Putamen (tissue), 1 donor: ENCODE data around the gene UNK.

ENCODE experiments used
- DNase-seq: peaks from one replicate; pipeline ENCODE4 v3.0.0-alpha.2; 2016; ENCODE audit warnings: low spot score

UNK gene

DNA sequence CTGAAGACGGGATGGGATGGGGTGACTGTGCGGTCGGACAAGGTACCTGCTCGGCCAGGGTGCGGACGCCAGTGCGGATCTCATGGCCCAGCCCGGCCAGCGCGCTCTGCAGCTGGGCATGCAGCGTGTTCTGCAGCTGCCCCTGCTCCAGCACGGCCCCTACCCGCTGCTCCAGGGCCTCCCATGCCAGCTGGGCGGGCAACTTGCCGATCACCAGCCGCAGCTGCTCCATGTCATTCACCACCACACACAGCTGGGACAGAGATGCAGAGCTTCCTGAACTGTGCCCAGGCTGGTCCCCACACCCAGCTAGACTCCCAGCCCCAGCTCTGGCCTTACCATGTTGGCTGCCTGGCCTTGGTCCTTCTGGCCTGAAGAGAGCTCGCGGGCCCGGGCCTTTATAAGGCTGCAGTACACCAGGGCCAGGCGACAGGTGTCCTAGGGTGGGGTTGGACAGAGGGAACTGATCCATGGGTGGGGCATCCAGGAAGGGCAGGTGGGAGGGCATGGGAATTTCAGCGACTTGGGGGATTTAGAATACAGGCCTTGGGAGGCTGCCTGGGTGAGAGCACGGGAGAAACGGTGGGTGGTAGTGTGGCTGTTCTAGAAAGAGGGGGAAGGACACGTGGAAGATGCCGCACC lies 49.8 kb downstream of the UNK start:
- DNase-seq = peak; percentile 64

DNA sequence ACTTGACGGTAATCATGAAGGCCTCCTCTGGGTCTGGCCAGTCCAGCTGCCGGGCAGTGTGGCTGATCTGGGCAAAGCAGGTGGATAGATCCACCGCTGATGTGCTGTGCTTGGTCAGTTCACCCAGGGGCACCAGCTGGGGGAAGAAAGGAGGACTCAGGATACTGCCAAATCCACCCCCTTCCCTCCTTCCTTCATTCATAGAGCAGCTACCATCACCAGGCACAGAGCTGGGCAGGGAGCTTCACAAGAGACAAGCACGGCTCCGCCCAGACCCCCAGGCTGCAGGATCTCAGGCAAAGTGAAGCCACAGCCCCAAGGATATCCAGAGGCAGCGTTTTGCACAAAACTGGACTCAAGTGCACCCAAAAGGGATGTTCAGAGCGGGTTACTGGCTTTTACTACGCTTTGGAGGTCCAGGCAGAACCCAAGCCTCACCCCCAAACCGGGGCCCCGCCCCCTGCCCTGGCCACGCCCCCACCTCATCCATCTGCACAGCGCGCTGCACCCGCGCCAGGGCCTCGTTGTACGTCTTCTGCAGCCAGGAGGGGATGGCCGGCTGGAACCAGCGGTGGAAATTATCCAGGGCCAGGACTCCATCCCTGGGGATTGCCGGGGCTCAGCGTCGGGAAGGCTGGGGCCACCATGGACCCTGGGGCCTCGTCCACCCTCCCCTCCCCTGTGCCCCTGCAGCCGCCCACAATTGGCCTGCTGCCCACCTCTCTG lies 50.5 kb downstream of the UNK start:
- DNase-seq = no peak

DNA sequence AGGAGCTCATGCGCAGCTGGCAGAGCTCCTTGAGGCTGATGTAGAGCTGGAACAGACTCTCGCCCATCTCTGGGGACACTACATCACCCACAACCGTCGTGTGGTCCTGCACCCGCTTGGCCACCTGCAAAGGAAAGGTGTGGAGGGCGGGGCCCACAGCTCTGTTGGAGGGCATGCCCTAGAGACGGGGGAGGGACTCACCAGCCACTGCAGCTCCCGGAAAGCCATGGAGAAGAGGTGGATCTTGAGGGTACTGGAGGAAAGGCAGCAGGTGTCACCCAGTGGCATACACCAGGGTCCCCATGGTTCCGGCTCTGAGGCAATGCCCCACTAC lies 51.0 kb downstream of the UNK start:
- DNase-seq = no peak

DNA sequence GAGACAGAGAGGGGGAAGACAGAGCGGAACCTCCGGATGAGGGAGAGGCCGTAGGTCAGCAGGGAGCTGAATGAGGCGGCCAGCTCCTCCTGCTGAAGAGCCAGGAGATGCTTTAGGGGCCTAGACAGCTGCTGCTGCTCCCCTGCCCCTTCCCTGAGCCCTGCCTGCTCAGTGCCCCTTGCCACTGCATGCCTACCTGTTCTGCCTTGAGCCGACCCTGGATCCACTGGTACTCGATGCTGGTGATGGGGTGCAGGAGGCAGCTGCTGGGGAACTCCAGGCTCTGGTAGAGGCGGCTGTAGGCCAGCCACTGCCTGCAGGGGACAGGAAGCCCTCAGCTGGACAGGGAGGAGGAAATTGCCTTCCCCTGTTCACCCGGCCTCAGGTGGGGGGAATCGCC lies 52.0 kb downstream of the UNK start:
- no peak for DNase-seq

DNA sequence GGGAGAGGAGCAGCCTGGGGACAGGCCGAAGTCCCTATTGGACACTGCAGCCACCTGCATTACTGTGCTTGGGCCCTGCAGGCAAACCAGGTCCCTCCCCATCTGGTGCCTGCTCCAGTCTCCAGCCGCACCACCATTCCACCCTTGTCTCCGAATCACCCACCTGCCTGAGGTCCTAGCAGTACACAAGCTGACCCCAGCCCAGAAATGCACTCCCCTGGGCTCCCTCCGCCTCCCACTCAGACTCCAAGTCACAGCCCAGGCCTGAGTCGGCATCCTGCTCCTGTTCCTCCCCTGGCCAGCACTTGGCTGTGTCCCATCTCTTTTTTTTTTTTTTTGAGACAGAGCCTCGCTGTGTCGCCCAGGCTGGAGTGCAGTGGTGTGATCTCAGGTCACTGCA lies 53.3 kb downstream of the UNK start:
- DNase-seq = no peak

DNA sequence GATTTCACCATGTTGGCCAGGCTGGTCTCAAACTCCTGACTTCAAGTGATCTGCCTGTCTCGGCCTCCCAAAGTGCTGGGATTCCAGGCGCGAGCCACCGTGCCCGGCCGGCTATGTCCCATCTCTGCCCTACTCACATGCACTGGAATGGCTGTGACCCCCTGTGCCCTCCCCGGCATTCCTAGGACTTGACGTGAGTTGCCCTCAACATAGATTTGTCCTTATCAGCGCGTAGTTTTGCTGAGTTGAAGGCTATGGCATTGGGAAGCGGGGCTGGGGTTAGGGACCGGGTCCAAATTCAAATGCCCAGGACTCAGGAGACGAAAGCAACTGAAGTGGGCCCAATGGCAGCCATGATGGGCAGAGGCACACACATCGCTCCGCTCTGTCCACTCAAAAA lies 53.8 kb downstream of the UNK start:
- DNase-seq = no peak

DNA sequence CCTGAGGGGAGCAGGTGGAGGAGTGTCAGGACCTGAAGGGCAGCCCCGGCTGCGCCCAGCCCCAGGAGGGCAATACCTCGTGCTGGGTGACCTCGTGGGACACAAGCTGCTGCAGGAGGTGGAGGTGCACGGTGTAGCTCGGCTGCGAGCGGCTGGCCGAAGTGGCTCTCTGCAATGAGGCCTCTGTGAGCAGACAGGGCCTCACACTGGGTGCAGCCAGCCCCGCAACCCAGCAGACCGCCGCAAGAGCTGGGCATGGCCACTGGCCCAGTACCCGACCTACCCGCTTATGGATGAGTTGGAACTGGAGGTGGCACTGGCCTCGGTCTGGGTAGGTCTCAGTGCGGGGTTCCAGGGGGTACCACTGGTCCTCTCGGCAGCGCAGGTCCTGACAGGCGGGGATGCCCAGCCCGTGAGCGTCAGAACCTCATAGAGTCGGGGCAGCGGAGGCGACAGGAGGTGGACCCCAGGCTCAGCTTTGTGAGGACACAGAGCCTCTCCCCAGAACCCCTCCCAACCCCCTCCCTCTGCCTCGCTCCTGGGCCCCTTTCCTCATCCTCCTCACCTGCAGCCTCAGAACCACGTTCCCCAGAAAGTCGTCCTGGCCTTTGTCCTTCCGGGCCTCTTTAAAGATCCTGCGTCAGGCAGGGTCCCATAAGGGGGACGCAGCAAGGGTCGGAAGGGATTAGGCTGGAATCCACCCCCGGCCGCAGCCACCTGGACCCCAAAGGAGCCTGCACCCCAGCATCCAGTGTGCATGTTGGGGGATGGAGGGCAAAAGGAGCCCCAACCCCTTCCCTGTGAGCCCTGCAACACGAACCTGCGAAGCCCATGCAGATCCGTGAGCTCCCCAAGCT lies 55.6 kb downstream of the UNK start:
- no peak for DNase-seq

DNA sequence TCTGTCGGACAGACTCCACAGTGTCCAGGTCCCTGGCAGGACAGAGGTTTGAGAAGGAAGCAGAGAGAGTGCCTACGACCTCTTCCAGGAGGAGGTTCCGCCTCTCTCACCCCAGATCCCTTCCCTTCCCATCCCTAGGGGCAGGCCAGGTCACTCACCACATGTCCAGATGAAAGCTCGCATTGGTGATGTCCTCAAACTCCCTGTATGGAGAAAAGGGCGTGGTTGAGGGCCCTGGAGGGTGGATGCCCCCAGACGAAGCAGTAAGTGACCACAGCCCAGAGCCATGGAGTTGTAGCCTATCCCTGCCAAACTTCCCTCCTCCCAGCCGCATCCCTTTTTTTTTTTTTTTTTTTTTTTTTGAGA lies 56.2 kb downstream of the UNK start:
- no peak for DNase-seq

DNA sequence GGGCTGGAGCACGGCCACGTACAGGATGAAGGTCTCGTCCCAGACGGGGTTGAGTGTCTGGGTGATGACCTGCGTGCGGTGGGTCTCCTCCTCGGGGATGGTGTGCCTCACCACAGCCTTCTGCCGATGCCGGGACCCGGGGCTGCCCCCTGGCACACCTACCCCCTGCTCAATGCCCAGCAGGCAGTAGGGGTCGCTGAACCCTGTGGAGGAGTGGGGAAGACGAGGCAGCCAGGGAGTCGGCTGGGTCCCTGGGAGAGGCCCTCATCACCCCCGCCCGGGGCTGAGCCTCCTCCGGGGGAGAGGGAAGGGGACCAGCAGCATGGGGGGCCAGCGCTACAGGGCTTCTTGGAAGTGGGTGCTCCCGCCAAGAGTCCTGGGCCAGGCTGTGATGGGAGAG lies 57.8 kb downstream of the UNK start:
- no peak for DNase-seq

DNA sequence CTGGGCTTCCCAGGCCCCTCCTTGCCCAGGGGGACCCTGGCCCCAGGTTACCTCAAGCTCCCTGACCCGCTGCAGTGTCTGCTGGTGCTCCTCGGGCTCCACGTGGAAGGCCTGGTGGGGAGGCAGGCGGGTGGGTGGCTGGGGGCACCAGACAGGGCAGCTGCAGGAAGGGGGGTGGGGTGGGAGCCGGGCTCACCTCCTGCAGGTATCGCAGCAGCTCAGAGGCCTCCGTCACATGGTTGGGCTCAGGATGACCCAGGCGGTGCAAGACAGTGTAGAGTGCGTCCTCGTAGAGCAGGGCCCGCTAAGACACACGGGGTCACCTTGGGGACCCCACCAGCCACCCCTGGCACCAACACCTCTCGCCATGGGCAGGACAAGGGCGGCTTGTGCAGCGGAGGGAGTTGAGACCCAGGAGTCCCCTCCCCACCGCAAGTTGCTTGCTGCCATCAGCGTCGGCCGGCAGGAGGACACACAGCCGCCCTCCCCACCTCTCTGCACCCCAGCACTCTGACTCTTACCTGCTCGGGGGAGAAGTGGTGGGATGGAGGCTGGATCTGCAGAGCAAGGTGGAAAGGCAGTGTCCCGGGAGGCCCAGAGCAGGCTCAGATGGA lies 58.5 kb downstream of the UNK start:
- no peak for DNase-seq

DNA sequence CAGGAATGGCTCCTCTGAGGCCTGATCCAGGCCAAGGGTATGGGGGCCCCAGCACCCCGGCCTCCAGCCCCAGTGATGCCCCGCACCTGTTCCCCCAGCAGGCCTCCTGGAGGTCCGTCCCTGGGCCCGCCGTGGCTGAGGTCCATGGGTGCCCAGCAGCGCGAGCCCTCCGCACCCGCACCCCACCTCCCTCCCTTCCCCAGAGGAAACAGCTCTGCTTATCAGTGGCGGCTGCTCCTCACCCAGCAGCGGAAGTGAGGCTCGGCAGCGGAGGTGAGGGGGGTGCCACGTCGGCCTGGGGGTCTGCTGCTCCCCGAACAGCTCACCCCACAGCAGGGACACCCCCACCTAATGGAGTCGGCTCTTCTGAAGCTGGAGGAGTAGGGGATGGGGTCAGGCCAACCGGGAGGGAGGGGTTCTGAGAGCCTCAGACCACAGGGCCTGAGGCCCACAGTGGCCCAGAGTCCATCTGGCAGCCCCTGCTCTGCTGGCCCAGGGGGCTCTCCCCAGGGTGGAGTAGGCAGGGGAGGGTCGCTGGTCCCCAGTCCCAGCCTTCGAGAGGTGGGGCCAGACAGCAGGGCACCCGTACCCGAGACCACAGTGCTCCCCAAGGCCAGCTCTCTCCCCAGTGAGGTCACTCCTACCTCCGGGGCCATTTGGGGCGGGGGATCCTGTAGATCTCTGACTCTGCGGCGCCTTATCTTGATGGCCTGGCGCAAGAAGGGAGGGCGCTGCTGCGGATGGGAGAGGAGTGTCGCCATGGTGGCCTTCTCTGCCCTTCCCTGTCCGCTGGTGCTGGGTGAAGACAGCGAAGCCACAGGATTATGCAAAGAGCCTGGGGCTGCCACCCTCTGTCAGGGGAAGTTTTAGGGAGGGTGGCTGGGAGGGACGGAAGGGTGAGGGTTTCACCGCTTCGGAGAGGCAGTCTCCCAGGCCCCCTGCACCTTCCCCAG lies 59.2 kb downstream of the UNK start, which contains the start of gene UNC13D:
Gene UNC13D (minus strand): TSS at position 828 of the 953 bp plus-strand sequence. CDS start 67 bp downstream, at position 761.
- DNase-seq = no peak

DNA sequence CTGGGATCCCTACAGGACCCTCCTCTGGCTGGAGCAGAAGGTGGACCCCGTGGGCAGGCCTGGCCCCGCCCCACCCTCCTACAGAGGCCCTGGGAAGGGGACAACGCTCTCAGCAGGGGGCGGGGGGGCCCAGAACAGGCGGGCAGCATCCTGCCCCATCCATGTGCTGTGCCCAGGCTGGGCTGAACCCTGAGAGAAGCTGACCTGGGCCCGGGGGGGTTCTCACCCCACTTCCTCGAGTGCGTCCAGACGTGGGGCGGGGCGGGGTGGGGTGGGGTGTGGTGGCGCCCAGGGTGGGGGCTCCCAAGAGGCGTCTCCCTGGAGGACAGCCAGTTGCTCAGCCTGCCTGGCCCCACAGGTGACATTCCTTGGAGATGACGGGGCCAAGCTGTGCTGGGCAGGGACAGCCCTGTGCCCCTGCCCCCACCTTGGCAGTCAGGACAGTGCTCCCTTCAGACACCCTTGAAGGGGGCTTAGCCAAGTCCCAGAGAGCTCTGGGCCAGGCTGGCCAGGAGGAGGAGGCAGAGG lies 60.0 kb downstream of the UNK start:
- DNase-seq = no peak

DNA sequence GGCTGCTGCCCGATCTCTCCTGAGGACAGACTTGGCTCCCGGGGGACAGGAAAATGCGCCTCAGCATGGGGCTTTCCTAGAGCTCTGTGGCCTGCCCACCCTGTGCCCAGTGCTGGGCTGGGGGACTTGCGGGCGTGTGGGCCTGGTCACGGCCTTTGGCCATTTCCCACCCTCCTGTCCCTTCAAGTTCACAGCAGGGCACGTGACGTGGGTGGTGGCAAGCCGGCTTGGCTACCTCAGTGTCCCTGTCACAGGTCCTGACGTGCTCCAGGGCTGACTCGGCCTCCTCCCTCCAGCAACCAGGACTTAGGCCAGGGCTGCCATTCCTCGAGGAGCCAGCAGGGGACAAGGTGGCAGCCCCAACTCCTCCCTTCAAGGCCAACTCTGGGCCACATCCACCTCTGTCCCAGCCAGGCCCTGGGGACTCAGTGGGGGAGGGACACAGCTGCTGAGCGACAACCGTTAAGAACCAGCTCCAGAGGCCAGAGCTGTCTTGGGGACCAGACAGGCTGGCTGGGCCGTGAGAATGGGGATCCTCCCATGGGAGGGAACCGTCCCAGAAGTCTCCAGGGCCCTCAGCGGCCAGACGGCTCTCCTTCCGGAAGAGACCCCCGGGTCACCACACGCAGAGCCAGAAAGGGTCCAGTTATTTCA lies 60.6 kb downstream of the UNK start:
- DNase-seq = peak; percentile 67

DNA sequence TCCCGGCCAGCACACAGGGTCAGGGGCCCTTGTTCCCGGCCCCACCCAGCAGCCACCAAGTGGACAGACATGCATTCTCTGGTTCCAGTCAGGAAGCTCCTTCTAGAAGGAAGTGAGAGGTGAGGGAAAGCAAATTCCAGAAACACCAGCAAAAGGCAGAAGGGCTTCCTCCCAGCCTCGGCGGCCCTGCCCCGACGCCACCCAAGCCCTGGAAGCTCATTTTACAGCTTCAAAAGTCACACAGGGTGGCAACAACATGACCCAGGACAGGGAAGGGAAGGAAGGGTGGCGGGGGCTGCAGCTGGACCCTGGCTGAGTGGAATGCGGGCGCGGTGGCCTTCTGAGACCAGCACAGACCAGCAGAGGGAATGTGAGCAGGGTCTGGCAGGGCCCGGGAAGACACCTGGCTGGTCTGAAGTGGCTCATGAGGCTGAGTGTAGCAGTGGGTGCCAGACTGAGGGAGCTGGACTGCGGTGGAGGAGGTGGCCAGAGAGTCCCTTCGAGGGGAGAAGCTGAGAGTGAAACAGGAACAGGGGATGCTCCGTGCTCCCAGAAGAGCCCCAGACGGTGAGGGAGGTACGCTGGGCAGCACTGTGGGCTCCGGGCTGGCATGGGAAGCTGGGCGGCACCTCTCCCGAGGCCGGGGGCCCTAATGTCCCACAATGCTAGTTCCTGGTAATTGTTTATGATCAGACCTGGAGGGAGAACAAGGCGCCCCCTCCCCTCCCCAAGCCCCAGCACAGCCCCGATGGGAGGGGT lies 61.5 kb downstream of the UNK start:
- DNase-seq = no peak

DNA sequence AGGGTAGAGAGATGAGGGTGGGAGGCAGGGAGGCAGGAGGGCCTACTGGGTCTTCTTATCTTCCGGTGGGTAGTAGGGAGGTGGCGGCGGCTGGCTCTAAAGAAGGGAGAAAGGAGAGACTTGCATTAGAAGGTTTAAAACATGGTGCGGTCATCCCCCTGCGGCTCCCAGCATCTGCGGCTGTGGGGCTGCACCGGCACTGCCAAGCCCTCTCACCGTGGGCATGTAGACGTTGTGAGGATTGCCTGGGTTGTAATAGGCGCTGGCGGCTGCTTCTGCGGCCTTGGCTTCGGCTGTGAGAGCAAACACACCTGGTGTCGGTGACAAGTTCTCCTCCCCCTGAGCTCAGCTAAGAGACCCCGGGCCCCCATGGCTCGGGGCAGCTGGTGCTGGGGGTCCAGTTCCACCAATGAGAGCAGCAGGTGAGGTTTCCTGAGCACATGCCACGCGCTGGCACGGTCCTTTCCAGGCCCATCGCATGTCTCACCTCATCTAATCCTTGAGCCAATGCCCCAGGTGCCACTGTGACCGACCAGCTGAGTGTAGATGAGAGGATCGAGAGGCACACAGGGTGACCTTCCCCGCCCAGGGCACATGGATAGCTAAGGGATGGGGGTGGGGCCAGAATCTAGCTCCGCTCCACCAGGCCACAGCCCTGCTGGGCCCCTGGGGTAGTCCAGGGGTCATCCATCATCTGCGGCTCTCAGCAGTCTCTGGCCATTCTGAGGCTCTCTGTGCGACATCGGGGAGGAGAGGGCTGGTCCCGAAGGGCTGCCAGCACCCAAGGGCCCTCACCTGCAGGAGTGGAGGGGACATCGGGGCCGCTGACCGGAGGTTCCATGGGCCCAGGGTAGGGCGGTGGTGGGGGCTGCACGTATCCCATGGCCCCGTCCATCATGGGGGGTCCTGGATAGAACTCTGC lies 62.3 kb downstream of the UNK start:
- no peak for DNase-seq

DNA sequence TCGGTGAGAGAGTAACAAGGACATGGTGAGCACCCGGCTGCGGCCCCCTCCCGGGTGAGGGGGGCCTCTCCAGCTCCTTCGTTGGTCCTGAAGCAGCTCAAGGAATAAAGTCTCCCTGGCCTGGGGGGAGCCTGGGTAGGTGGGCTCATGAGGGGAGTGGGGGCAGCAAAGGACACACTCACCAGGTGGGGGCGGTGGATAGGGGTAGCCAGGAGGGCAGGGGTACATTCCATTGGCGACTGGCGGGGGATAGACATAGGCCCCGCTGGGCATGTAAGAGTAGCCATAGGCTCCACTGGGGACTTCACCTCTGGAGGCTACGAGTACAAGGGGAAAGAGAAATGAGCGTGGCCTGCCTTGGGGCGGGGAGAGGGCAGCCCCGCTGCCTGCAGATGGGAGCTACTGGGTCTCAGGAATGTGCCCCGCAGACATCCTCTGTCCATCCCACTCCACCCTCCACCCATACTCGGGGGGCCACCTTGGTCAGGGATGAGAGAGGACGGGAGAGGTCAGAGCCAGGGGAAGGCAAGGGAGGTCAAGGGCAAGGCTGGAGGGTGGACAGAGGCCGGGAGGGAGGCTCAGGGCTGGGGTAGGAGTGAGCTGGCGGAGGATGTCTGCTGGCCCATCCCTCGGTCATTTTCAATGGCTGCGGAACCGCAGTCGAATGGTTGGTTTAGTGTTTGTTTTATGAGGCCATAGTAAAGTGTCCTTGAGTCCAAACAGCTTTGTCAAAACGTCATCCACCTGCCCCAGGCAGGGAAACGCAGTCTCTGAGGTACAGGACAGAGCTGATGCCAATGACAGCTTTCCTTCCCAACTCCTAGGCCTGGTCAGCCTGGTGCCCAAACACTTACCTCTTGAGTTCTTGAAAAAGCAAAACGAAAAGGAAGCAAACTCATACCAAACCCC lies 63.3 kb downstream of the UNK start:
- DNase-seq = no peak

DNA sequence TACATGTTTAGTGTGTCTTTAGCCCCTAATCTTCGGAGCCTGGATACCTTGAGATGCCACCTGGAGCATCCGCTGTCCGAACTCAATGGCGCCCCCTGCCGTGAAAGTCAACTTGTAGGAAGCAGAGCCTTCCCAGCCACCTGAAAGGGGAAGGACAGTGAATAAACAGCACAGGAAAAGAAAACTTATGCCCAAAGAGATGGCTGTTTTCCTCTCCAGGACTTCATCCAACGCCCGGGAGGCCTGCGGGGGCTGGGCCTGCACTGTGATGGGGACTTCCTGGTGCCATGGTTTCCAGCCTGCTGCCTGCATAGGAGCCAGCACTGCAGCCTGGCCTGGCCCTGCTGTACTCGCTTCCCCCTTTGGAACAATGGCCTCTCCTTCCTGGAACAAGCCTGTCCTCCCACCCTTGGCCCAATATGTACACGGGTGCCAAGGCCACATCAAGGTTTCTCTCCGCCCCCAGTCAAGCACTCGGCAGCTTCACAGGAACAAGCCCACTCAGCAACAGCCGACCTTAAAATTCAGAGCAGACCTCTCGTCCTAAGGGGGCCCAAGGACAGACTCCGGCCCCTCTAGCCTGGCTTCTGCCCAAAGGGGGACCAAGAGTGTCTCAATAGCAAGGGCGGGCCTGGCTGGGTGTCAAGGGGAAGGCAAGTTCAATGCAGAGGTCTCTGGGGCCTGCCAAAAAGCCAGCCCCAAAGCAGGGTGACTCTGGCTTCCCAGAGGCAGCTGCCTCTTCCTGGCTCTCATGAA lies 64.1 kb downstream of the UNK start:
- DNase-seq = no peak
